Right ventricle myocardium superior (tissue), 1 donor: Measurements from ENCODE around the gene CLDN3. TPM values are rescaled to one million over a fixed set of nuclear protein-coding genes. Genes with fewer than 3 reads are reported as not detected.

Source experiments
- total RNA-seq: library from RNA; stranded (reverse); fragmentation: NEBNext Ultra II Directional; extraction: Animal tissue kit (Norgen Biotek cat#: 25700); gene quantifications from one replicate; pipeline ENCODE4 v1.2.1, GENCODE V29; 2021
- donor health status: DM: no; HTN: yes; CAD: no; lungs with severe emphysema.

Gene CLDN3
- total RNA-seq, 1 donor from 2014 or later: not detected

Other genes with a start within 250 kb of the CLDN3 start
- 36.8 TPM for gene BAZ1B, start 248.0 kb downstream of the CLDN3 start, total RNA-seq
- 76.2 TPM for gene BCL7B, start 212.6 kb downstream of the CLDN3 start, total RNA-seq
- 10.6 TPM for gene TBL2, start 191.7 kb downstream of the CLDN3 start, total RNA-seq
- gene MLXIPL, start 145.7 kb downstream of the CLDN3 start, total RNA-seq: 6.9 TPM
- gene VPS37D, start 102.4 kb downstream of the CLDN3 start, total RNA-seq: 2.7 TPM
- 11.8 TPM for gene DNAJC30, start 86.8 kb downstream of the CLDN3 start, total RNA-seq
- 74.8 TPM for gene BUD23, start 86.7 kb downstream of the CLDN3 start, total RNA-seq
- 1.7 TPM for gene STX1A, start 50.6 kb downstream of the CLDN3 start, total RNA-seq
- 18.6 TPM for gene ABHD11, start 31.5 kb downstream of the CLDN3 start, total RNA-seq
- gene CLDN4, start 60.7 kb upstream of the CLDN3 start, total RNA-seq: 0.11 TPM
- gene METTL27, start 72.2 kb upstream of the CLDN3 start, total RNA-seq: 0.43 TPM
- gene TMEM270, start 90.9 kb upstream of the CLDN3 start, total RNA-seq: not detected